Right cardiac atrium (tissue), 5 donors: ENCODE results near the gene CCAR1. TPM values are rescaled to one million over a fixed set of nuclear protein-coding genes. Genes with fewer than 3 reads are reported as not detected.
"Not testable (repeated sequence)": the region's sequence is repeated elsewhere in the genome, so short reads cannot be mapped to it uniquely, and the experiment has no call there.

Experiments
- ATAC-seq, 2 donors: fragments of 200-7000 bp; cut with Tn5 transposase; one replicate each; pipeline versions ENCODE4 v1.8.0 to v1.9.1; 2020; ENCODE audit warnings: moderate library complexity in 2 of 2, mild to moderate bottlenecking in 1 of 2
- DNase-seq, 3 donors: peaks; one replicate each; pipeline ENCODE4 v3.0.0-alpha.2; 2020
- H3K27ac ChIP-seq: one replicate; pipeline ENCODE4 v1.5.1; 2013; ENCODE audit warnings: mild to moderate bottlenecking, low read length, control low read depth, moderate library complexity
- H3K27me3 ChIP-seq: one replicate; pipeline ENCODE4 v1.6.1; 2013; ENCODE audit not compliant: control insufficient read depth, insufficient read depth
- H3K4me1 ChIP-seq: one replicate; pipeline ENCODE4 v1.6.1; 2013; ENCODE audit warnings: low read length; ENCODE audit not compliant: control insufficient read depth, insufficient read depth
- H3K4me3 ChIP-seq: one replicate; pipeline ENCODE4 v1.5.1; 2013; ENCODE audit warnings: low read length, control low read depth
- H3K9me3 ChIP-seq: one replicate; pipeline ENCODE4 v1.6.1; 2013; ENCODE audit warnings: low read length; ENCODE audit not compliant: control insufficient read depth
- WGBS: extraction: QIAGEN DNeasy Blood & Tissue Kit; methylation state at CpG from one replicate; pipeline ENCODE4 v1.1.7; 2013; 5-methylcytosine and 5-hydroxymethylcytosine counted together
- intact Hi-C, 4 donors: fragments of 100-400 bp; cut with DNase I; formaldehyde crosslinking; loops; one replicate each; pipeline versions ENCODE4 v1.11.0 to v1.14.0; 2022 to 2023
- microRNA-seq, 2 donors: library from miRNA; unstranded; fragments of <30 nt; microRNA quantifications; one replicate each; pipeline ENCODE4 v1.2.0, GENCODE V29; 2020 to 2021
- polyA plus RNA-seq: library from polyadenylated mRNA; stranded (reverse); fragments of 200-250 nt; gene quantifications from one replicate; pipeline ENCODE4 v1.2.3, GENCODE V29; 2013
- total RNA-seq, 4 donors: library from RNA; stranded (reverse); fragmentation: NEBNext Ultra II Directional; extraction: Animal tissue kit (Norgen Biotek cat#: 25700); gene quantifications; one replicate each; pipeline ENCODE4 v1.2.1, GENCODE V29; 2021
- donor health status: healthy with polysubstance abuse.
- donor health status: DM: no; HTN: yes; CAD: no.
- donor health status: DM: no; HTN: no; CAD: no.
- donor health status: DM: no; HTN: yes; CAD: no; lungs with severe emphysema.
- donor health status: DM: yes; HTN: yes; CAD: no.

The CCAR1 gene
- total and polyA plus RNA-seq, 5 donors, result 29.2 to 35.4 (median 33.3) TPM

- 92% methylated on average over 10 of the region's 10 CpGs for WGBS
- Histone ChIP-seq H3K27ac (no peak overlapping the region), H3K9me3 (no peaks in the 10 kb centered on the region), H3K27me3 (no peaks in the 10 kb centered on the region), H3K4me1 (no peaks in the 10 kb centered on the region), H3K4me3 (no peak overlapping the region)
- intact Hi-C loops, result no loop called here
- DNase-seq, result no peak
- ATAC-seq, result no peak
Measured at GRCh38 chr10:68828833-68829232, 107.8 kb downstream of the CCAR1 start.

DNA sequence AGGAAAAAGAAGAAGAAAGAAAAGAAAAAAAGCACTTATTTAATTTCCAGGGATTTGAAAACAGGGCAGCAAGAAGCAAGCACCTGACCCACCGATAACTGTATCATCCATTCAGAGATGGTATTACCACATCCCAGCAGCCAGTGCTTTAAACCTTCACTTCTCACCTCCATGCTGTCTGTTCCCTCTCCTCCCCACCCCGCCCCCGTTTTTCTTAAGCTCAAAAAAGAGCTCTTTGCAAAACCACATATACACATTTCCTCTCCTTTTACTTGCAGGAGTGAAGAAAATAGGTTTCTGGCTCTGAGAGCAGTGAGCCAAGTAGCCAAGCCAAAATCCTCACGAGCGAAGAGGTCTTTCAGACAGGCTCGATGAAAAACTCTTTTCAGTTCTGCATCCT, 108.5 kb downstream of the CCAR1 start:
- H3K27me3 ChIP-seq, result no peaks in the 10 kb centered on the region
- intact Hi-C loops, result no loop called here
- no peak overlapping the region for H3K27ac ChIP-seq
- no peaks in the 10 kb centered on the region for H3K9me3 ChIP-seq
- WGBS, result 62% methylated on average over 6 of the region's 6 CpGs
- no peak for ATAC-seq
- H3K4me3 ChIP-seq, result no peak overlapping the region
- no peaks in the 10 kb centered on the region for H3K4me1 ChIP-seq
- no peak for DNase-seq

- Histone ChIP-seq H3K4me1 (no peaks in the 10 kb centered on the region), H3K4me3 (no peak overlapping the region), H3K9me3 (no peaks in the 10 kb centered on the region), H3K27ac (no peak overlapping the region), H3K27me3 (no peaks in the 10 kb centered on the region)
- DNase-seq, result no peak
- ATAC-seq, result no peak
- intact Hi-C loops, result no loop called here
- WGBS, result 86% methylated on average over 6 of the region's 6 CpGs
Measured at GRCh38 chr10:68829952-68830351, 108.9 kb downstream of the CCAR1 start.

DNA sequence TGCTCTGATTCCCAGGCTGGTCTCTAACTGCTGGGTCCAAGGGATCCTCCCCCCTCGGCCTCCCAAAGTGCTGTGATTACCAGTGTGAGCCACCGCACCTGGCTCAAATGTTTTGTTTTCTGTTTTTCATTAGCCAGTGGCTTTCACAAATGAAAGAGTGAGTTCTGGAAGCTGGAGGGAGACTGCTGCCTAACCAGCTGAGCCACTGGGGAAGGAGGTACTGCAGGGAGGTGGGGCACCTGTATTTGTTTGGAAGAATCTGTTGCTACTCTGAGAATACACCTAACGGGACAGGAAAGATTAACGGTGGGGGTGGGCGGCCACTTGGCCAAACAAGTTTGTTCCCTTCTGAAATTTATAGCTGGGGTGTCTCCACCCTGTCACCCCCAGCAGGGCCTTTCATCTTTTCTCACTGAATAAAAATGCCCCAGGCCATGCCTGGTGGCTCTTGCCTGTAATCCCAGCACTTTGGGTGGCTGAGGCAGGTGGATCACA, 111.0 kb downstream of the CCAR1 start:
- no peak for ATAC-seq

GRCh38 chr10:68832601-68833000, 111.6 kb downstream of the CCAR1 start:
- Histone ChIP-seq H3K27me3 (no peaks in the 10 kb centered on the region), H3K27ac (no peak overlapping the region), H3K4me1 (no peaks in the 10 kb centered on the region), H3K9me3 (no peaks in the 10 kb centered on the region), H3K4me3 (no peak overlapping the region)
- DNase-seq, result no peak
- WGBS, result 91% methylated on average over 4 of the region's 4 CpGs
- intact Hi-C loops, result no loop called here
- no peak for ATAC-seq

More for the DNA sequence above, 111.0 kb downstream of the CCAR1 start:
- Histone ChIP-seq H3K9me3 (no peaks in the 10 kb centered on the region), H3K27me3 (no peaks in the 10 kb centered on the region), H3K4me1 (no peaks in the 10 kb centered on the region), H3K4me3 (no peak overlapping the region), H3K27ac (no peak overlapping the region)
- DNase-seq, result no peak
- intact Hi-C loops, result no loop called here
- WGBS, result 87% methylated on average over 5 of the region's 5 CpGs

DNA sequence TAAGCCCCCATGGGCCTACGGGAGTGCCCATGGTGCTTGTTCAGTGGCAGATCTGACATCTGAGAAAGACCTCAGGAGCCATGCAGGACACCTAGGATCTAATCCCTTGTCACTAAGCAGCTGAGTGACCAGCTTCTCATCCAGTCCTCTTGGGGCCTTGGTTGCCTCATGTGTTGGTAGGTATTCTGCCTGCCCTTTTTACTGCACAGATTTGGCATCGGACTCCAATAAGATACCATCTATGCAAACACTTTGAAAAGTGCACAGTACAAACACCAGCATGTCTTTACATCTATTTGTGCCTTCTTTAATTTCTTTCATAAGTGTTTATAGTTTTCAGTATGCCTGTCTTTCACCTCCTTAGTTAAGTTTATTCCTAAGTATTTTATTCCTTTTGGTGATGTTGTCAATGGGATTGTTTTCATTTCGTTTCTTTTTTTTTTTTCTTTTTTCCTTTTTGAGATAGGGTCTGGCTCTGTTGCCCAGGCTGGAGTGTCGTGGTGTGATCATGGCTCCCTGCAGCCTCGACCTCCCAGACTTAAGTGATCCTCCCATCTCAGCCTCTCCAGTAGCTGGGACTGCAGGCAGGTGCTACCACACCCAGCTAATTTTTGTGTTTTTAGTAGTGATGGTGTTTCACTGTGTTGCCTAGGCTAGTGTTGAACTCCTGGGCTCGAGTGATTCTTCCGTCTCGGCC, 116.7 kb downstream of the CCAR1 start:
- no peak overlapping the region for H3K27ac ChIP-seq
- ATAC-seq, result no peak
- H3K27me3 ChIP-seq, result no peaks in the 10 kb centered on the region
- no peaks in the 10 kb centered on the region for H3K4me1 ChIP-seq
- DNase-seq, result no peak
- WGBS, result 88% methylated on average over 8 of the region's 8 CpGs
- intact Hi-C loops, result no loop called here
- H3K4me3 ChIP-seq, result no peak overlapping the region
- no peaks in the 10 kb centered on the region for H3K9me3 ChIP-seq

GRCh38 chr10:68840650-68841049, 119.6 kb downstream of the CCAR1 start:
- intact Hi-C loops, result not testable (repeated sequence)

More at GRCh38 chr10:68840650-68841049, 119.6 kb downstream of the CCAR1 start:
- not testable (repeated sequence) for H3K27me3 ChIP-seq, H3K4me3 ChIP-seq, H3K4me1 ChIP-seq, H3K9me3 ChIP-seq, H3K27ac ChIP-seq, DNase-seq, ATAC-seq
- WGBS, result 95% methylated on average over 9 of the region's 9 CpGs

Small RNA genes within 50 kb of the gene (microRNA-seq; reads per million reads assigned to microRNA genes)
- 0 reads per million in 2 donors for gene MIR1254-1

Other genes starting within 250 kb of the CCAR1 start
- gene DNA2, start 249.3 kb upstream of the CCAR1 start, total RNA-seq, result 1 to 10 TPM; 1.8 to 3.8 (median 2.5) TPM
- gene DNA2, start 249.3 kb upstream of the CCAR1 start, polyA plus RNA-seq, result 0.97 TPM
- gene SLC25A16, start 193.7 kb upstream of the CCAR1 start, total RNA-seq, result 10 to 100 TPM; 16.3 to 21.8 (median 18.9) TPM
- gene SLC25A16, start 193.7 kb upstream of the CCAR1 start, polyA plus RNA-seq, result 11.1 TPM
- 1 to 10 TPM; 2.8 to 5.2 (median 4.5) TPM for gene TET1, start 160.9 kb upstream of the CCAR1 start, total RNA-seq
- gene TET1, start 160.9 kb upstream of the CCAR1 start, polyA plus RNA-seq, result 0.32 TPM
- under 1 TPM; 0.14 to 0.45 (median 0.25) TPM for gene STOX1, start 106.3 kb downstream of the CCAR1 start, total RNA-seq
- 0.25 TPM for gene STOX1, start 106.3 kb downstream of the CCAR1 start, polyA plus RNA-seq
- gene DDX50, start 180.1 kb downstream of the CCAR1 start, total RNA-seq, result 10 to 100 TPM; 23.6 to 26.7 (median 24.7) TPM
- 15.5 TPM for gene DDX50, start 180.1 kb downstream of the CCAR1 start, polyA plus RNA-seq
- gene DDX21, start 234.9 kb downstream of the CCAR1 start, total RNA-seq, result 10 to 100 TPM; 18.6 to 44.0 (median 21.5) TPM
- gene DDX21, start 234.9 kb downstream of the CCAR1 start, polyA plus RNA-seq, result 9.4 TPM